ENCODE results near the gene STK32B. TPM values are rescaled to one million over a fixed set of nuclear protein-coding genes. Genes with fewer than 3 reads are reported as not detected.

Gene STK32B
- polyA plus RNA-seq, 1 of the 3 experiments (the other 2 are of a cell fraction): 0.20 TPM

DNA sequence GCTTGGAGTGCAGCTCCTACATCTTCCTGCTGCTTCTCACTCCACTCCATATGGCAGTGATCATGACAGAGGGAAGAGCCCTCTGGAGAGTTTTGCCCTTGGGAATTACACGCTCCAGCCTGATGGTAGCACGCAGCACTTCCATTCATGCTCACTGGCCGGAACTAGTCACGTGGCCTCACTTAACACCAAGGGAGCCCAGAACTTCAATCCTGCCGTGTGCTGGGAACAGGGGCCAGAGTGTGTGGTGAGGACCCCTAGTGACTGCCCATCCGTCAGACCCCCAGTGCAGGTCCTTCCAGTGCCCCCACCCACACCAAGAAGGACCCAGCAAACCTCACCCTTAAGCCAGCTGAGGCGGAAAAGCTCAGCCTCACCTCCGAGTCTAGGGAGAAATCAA is 426.3 kb downstream of the STK32B start:
- DNase-seq: no peak
- H3K9me3 ChIP-seq: no peaks in the 10 kb centered on the region
- H3K4me2 ChIP-seq: no peak overlapping the region
- H3K4me3 ChIP-seq (ENCODE audit: low read depth in 2 of 2, low read length in 1 of 2): no peak overlapping the region
- TF ChIP-seq NFIC (IDR thresholded peaks at IDR 0.05; ENCODE audit: borderline replicate concordance): no peak
- no peak for TF ChIP-seq JUND (IDR thresholded peaks at IDR 0.05)
- no peaks in the 10 kb centered on the region for H3K27me3 ChIP-seq (ENCODE audit: insufficient read depth)
- no peak overlapping the region for H2AFZ ChIP-seq (ENCODE audit: low read depth)
- no peaks in the 10 kb centered on the region for H3K79me2 ChIP-seq (ENCODE audit: insufficient read depth)
- no peak overlapping the region for H3K27ac ChIP-seq (ENCODE audit: low read depth in 2 of 2, low read length in 1 of 2)
- WGBS (ENCODE audit: low lambda C conversion rate): 32% methylated on average over 8 of the region's 8 CpGs
- no peak overlapping the region for H3K9ac ChIP-seq
- H3K9me2 ChIP-seq: no peaks in the 10 kb centered on the region
- peaks cover 0 to 3% of the 10 kb centered on the region in 2 experiments; a peak in 1 of 4 replicates for H3K4me1 ChIP-seq (ENCODE audit: control insufficient read depth in 1 of 2, insufficient read depth in 2 of 2, low read depth in 1 of 2, low read length in 1 of 2)
- no peaks in the 10 kb centered on the region for H3K36me3 ChIP-seq (replicated peaks in 1 of 2; ENCODE audit: control insufficient read depth in 1 of 2, insufficient read depth in 2 of 2, low read length in 1 of 2)
- no peaks in the 10 kb centered on the region for H3F3A ChIP-seq (replicated peaks; ENCODE audit: insufficient read depth)
- H4K20me1 ChIP-seq (ENCODE audit: insufficient read depth): no peaks in the 10 kb centered on the region
- CTCF ChIA-PET: no interaction called here
- POLR2A ChIA-PET: no interaction called here

DNA sequence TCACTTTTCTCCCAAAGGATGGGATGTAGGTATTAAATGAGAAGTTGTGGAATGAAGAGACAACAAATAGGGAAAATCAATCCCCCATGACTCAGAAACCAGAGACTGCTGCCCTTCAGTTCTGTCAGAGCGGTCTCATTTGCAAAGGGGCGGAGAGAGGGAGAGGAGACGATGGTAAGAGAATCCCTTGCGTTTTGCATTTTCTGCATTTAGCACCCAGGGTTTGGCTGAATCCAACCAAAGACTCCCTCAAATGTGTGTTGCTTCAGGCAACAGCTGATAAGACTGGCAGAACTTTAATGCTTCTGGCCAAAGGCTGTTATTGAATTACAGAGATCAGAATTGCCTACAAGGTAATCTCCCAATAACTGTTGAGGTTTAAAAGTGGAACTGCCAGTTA is 426.9 kb downstream of the STK32B start:
- no peaks in the 10 kb centered on the region for H3K9me2 ChIP-seq
- H3K4me2 ChIP-seq: no peak overlapping the region
- H4K20me1 ChIP-seq (ENCODE audit: insufficient read depth): no peaks in the 10 kb centered on the region
- H3K27ac ChIP-seq (ENCODE audit: low read depth in 2 of 2, low read length in 1 of 2): no peak overlapping the region
- H2AFZ ChIP-seq (ENCODE audit: low read depth): no peak overlapping the region
- no peak overlapping the region for H3K9ac ChIP-seq
- H3K4me1 ChIP-seq (ENCODE audit: control insufficient read depth in 1 of 2, insufficient read depth in 2 of 2, low read depth in 1 of 2, low read length in 1 of 2): peaks cover 0 to 3% of the 10 kb centered on the region in 2 experiments; a peak in 1 of 4 replicates
- no peaks in the 10 kb centered on the region for H3F3A ChIP-seq (replicated peaks; ENCODE audit: insufficient read depth)
- no peaks in the 10 kb centered on the region for H3K9me3 ChIP-seq
- WGBS (ENCODE audit: low lambda C conversion rate): 50% methylated on average over 4 of the region's 4 CpGs
- ChIA-PET POLR2A (no interaction called here), CTCF (interaction anchor here (1.7 kb wide), 1 partner anchor 18 kb away, joined by 10 read pairs; no protein-coding TSS in a partner anchor)
- DNase-seq: no peak
- H3K27me3 ChIP-seq (ENCODE audit: insufficient read depth): no peaks in the 10 kb centered on the region
- TF ChIP-seq FOXM1 (IDR thresholded peaks at IDR 0.05; ENCODE audit: low read depth) (no peak), YY1 (IDR thresholded peaks at IDR 0.05; ENCODE audit: low read depth) (no peak), NRF1 (IDR thresholded peaks at IDR 0.05; ENCODE audit: low read depth, low read length) (no peak), TEAD4 (IDR thresholded peaks at IDR 0.05; ENCODE audit: borderline replicate concordance, insufficient read depth) (no peak), RFX5 (IDR thresholded peaks at IDR 0.05; ENCODE audit: low read length) (no peak), MXI1 (IDR thresholded peaks at IDR 0.05; ENCODE audit: low read depth, low read length) (no peak), NFIC (IDR thresholded peaks at IDR 0.05; ENCODE audit: borderline replicate concordance) (no peak), EP300 (IDR thresholded peaks at IDR 0.05; ENCODE audit: borderline replicate concordance in 1 of 2, low read depth in 1 of 2, low read length in 1 of 2) (no peak), TAF1 (IDR thresholded peaks at IDR 0.05; ENCODE audit: borderline replicate concordance, low read depth, low read length) (no peak), MEF2A (IDR thresholded peaks at IDR 0.05; ENCODE audit: borderline replicate concordance, low read depth) (no peak), RCOR1 (IDR thresholded peaks at IDR 0.05; ENCODE audit: low read length) (no peak)
- TF ChIP-seq, protein P1, sequence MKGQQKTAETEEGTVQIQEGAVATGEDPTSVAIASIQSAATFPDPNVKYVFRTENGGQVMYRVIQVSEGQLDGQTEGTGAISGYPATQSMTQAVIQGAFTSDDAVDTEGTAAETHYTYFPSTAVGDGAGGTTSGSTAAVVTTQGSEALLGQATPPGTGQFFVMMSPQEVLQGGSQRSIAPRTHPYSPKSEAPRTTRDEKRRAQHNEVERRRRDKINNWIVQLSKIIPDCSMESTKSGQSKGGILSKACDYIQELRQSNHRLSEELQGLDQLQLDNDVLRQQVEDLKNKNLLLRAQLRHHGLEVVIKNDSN (IDR thresholded peaks at IDR 0.05; ENCODE audit: borderline replicate concordance, low read depth): no peak
- TF ChIP-seq, protein P2, sequence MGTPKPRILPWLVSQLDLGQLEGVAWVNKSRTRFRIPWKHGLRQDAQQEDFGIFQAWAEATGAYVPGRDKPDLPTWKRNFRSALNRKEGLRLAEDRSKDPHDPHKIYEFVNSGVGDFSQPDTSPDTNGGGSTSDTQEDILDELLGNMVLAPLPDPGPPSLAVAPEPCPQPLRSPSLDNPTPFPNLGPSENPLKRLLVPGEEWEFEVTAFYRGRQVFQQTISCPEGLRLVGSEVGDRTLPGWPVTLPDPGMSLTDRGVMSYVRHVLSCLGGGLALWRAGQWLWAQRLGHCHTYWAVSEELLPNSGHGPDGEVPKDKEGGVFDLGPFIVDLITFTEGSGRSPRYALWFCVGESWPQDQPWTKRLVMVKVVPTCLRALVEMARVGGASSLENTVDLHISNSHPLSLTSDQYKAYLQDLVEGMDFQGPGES (IDR thresholded peaks at IDR 0.05; ENCODE audit: low read depth, low read length): no peak
- no peaks in the 10 kb centered on the region for H3K36me3 ChIP-seq (replicated peaks in 1 of 2; ENCODE audit: control insufficient read depth in 1 of 2, insufficient read depth in 2 of 2, low read length in 1 of 2)
- no peak overlapping the region for H3K4me3 ChIP-seq (ENCODE audit: low read depth in 2 of 2, low read length in 1 of 2)
- H3K79me2 ChIP-seq (ENCODE audit: insufficient read depth): no peaks in the 10 kb centered on the region

All from SK-N-SH (cell line).